ENCODE results near the gene ABCG8. TPM values are rescaled to one million over a fixed set of nuclear protein-coding genes. Genes with fewer than 3 reads are reported as not detected.

The ABCG8 gene
- total and polyA plus RNA-seq, 2 donors (not counting 1 experiment from before 2014, with no cell fraction given): not detected

- no peak overlapping the region for H3K4me2 ChIP-seq (replicated peaks; ENCODE audit: low read depth, low read length, poor library complexity, severe bottlenecking)
- H2AFZ ChIP-seq (ENCODE audit: insufficient read depth, low read depth, low read length, poor library complexity, severe bottlenecking): no peak overlapping the region
- ChIA-PET POLR2A (no interaction called here), CTCF (no interaction called here)
- no peak for TF ChIP-seq EZH2 (IDR thresholded peaks at IDR 0.05; ENCODE audit: borderline replicate concordance, insufficient read depth, low read depth, low read length, poor library complexity, severe bottlenecking)
- no peak for TF ChIP-seq CTCF (IDR thresholded peaks at IDR 0.05)
- H3K9me3 Mint-ChIP-seq (ENCODE audit: insufficient read depth): no peaks in the 10 kb centered on the region
- peaks cover 19% of the 10 kb centered on the region for H3K27me3 Mint-ChIP-seq
- DNase-seq (no peak), ATAC-seq (ENCODE audit: low read depth) (no peak)
- no peaks in the 10 kb centered on the region for H3K4me1 Mint-ChIP-seq
- H4K20me1 ChIP-seq (ENCODE audit: control insufficient read depth, insufficient read depth, low read length, poor library complexity, severe bottlenecking): no peaks in the 10 kb centered on the region
- no peak overlapping the region for H3K27ac Mint-ChIP-seq
- peaks cover 0 to 11% (median 2%) of the 10 kb centered on the region in 4 experiments for H3K27me3 ChIP-seq (replicated peaks in 1 of 4; ENCODE audit: control extremely low read depth in 1 of 4, control insufficient read depth in 3 of 4, insufficient read depth in 4 of 4, low read length in 3 of 4)
- no peaks in the 10 kb centered on the region for H3K79me2 ChIP-seq (ENCODE audit: control insufficient read depth, insufficient read depth, low read length)
- H3K4me1 ChIP-seq (ENCODE audit: control insufficient read depth in 2 of 2, insufficient read depth in 2 of 2, low read length in 2 of 2): peaks cover 4 to 5% of the 10 kb centered on the region in 2 donors
- H3K4me3 ChIP-seq (ENCODE audit: control extremely low read depth in 1 of 5, extremely low read depth in 1 of 5, insufficient read depth in 1 of 5, low read depth in 2 of 5, low read length in 4 of 5): no peak overlapping the region
- H3K4me3 Mint-ChIP-seq: no peak overlapping the region
- H3K9ac ChIP-seq (ENCODE audit: low read length): no peak overlapping the region
- no peak overlapping the region for H3K27ac ChIP-seq (ENCODE audit: low read length in 2 of 2)
- intact Hi-C loops (cut with micrococcal nuclease): no loop called here
- 94% methylated on average over 5 of the region's 5 CpGs for WGBS (ENCODE audit: insufficient coverage)
- H3K36me3 ChIP-seq (replicated peaks in 1 of 2; ENCODE audit: control extremely low read depth in 1 of 2, control insufficient read depth in 1 of 2, extremely low read depth in 1 of 2, insufficient read depth in 2 of 2, low read length in 1 of 2): no peaks in the 10 kb centered on the region
- H3K9me3 ChIP-seq (ENCODE audit: control extremely low read depth in 1 of 3, control insufficient read depth in 2 of 3, insufficient read depth in 1 of 3, low read length in 2 of 3): no peaks in the 10 kb centered on the region
Measured at GRCh38 chr2:43879261-43879660, 40.5 kb downstream of the ABCG8 start.

- H3K9ac ChIP-seq (ENCODE audit: low read length): no peak overlapping the region
- H3K27me3 ChIP-seq (replicated peaks in 1 of 4; ENCODE audit: control extremely low read depth in 1 of 4, control insufficient read depth in 3 of 4, insufficient read depth in 4 of 4, low read length in 3 of 4): peaks cover 0 to 11% (median 2%) of the 10 kb centered on the region in 4 experiments
- ChIA-PET POLR2A (no interaction called here), CTCF (no interaction called here)
- ATAC-seq (ENCODE audit: low read depth) (no peak), DNase-seq (no peak)
- no peaks in the 10 kb centered on the region for H3K79me2 ChIP-seq (ENCODE audit: control insufficient read depth, insufficient read depth, low read length)
- no peak overlapping the region for H3K27ac ChIP-seq (ENCODE audit: low read length in 2 of 2)
- Mint-ChIP-seq H3K4me1 (no peaks in the 10 kb centered on the region), H3K4me3 (no peak overlapping the region), H3K27me3 (peaks cover 17% of the 10 kb centered on the region), H3K9me3 (ENCODE audit: insufficient read depth) (no peaks in the 10 kb centered on the region), H3K27ac (no peak overlapping the region)
- TF ChIP-seq CTCF (IDR thresholded peaks at IDR 0.05) (no peak), EZH2 (IDR thresholded peaks at IDR 0.05; ENCODE audit: borderline replicate concordance, insufficient read depth, low read depth, low read length, poor library complexity, severe bottlenecking) (no peak)
- H4K20me1 ChIP-seq (ENCODE audit: control insufficient read depth, insufficient read depth, low read length, poor library complexity, severe bottlenecking): no peaks in the 10 kb centered on the region
- peaks cover 4 to 5% of the 10 kb centered on the region in 2 donors for H3K4me1 ChIP-seq (ENCODE audit: control insufficient read depth in 2 of 2, insufficient read depth in 2 of 2, low read length in 2 of 2)
- H3K36me3 ChIP-seq (replicated peaks in 1 of 2; ENCODE audit: control extremely low read depth in 1 of 2, control insufficient read depth in 1 of 2, extremely low read depth in 1 of 2, insufficient read depth in 2 of 2, low read length in 1 of 2): no peaks in the 10 kb centered on the region
- no peak overlapping the region for H2AFZ ChIP-seq (ENCODE audit: insufficient read depth, low read depth, low read length, poor library complexity, severe bottlenecking)
- 100% methylated on average over 2 of the region's 9 CpGs for WGBS (ENCODE audit: insufficient coverage)
- H3K4me3 ChIP-seq (ENCODE audit: control extremely low read depth in 1 of 5, extremely low read depth in 1 of 5, insufficient read depth in 1 of 5, low read depth in 2 of 5, low read length in 4 of 5): no peak overlapping the region
- intact Hi-C loops (cut with micrococcal nuclease): no loop called here
- H3K4me2 ChIP-seq (replicated peaks; ENCODE audit: low read depth, low read length, poor library complexity, severe bottlenecking): no peak overlapping the region
- no peaks in the 10 kb centered on the region for H3K9me3 ChIP-seq (ENCODE audit: control extremely low read depth in 1 of 3, control insufficient read depth in 2 of 3, insufficient read depth in 1 of 3, low read length in 2 of 3)
Measured at GRCh38 chr2:43880471-43880870, 41.7 kb downstream of the ABCG8 start.

All from B cell (primary cell).